HG03159 (cell line): ENCODE data around the gene PSEN1.

Experiments
- ATAC-seq: cut with Tn5 transposase; IDR thresholded peaks from one replicate; pipeline ENCODE4 v1.9.1; 2021; ENCODE audit warnings: mild to moderate bottlenecking, moderate library complexity; ENCODE audit not compliant: unreplicated experiment

Gene PSEN1

DNA sequence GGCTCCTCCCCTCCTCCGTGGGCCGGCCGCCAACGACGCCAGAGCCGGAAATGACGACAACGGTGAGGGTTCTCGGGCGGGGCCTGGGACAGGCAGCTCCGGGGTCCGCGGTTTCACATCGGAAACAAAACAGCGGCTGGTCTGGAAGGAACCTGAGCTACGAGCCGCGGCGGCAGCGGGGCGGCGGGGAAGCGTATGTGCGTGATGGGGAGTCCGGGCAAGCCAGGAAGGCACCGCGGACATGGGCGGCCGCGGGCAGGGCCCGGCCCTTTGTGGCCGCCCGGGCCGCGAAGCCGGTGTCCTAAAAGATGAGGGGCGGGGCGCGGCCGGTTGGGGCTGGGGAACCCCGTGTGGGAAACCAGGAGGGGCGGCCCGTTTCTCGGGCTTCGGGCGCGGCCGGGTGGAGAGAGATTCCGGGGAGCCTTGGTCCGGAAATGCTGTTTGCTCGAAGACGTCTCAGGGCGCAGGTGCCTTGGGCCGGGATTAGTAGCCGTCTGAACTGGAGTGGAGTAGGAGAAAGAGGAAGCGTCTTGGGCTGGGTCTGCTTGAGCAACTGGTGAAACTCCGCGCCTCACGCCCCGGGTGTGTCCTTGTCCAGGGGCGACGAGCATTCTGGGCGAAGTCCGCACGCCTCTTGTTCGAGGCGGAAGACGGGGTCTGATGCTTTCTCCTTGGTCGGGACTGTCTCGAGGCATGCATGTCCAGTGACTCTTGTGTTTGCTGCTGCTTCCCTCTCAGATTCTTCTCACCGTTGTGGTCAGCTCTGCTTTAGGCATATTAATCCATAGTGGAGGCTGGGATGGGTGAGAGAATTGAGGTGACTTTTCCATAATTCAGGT, at the start of gene PSEN1:
Gene PSEN1 (plus strand): TSS at position 121 of the 839 bp plus-strand sequence. CDS start 11,513 bp downstream, outside the sequence.
- peak; percentile 90 for ATAC-seq

DNA sequence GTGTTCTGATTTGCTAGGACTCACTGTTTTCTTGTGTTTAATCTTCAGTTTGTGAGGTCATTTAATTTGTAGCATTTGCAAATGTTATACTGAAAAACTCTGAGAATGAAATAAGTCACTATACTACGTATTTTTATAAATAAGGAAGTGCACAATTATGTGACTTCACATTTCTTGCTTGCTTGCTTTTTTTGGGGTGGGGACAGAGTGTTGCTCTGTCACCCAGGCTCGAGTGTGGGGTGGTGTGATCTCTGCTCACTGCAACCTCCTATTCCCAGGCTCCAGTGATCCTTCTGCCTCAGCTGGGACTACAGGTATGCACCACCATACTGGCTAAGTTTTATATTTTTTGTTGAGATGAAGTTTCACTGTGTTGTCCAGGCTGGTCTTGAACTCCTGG, 45.3 kb upstream of the PSEN1 start:
- no peak for ATAC-seq

DNA sequence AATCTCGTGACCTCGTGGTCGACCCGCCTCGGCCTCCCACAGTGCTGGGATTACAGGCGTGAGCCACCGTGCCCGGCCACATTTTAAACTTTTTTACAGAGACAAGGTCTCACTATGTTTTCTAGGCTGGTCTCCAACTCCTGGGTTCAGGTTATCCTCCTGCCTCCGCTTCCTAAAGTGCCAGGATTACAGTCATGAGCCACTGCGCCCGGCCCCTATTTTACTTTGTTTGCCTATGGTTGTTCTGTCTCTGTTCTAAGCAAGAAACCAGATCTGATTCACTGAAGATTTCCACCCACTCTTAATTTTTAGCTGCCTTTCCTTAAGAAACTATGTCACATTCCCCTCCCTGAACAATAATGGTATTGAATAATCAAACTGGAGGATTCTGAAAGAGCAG, 38.9 kb upstream of the PSEN1 start:
- no peak for ATAC-seq

DNA sequence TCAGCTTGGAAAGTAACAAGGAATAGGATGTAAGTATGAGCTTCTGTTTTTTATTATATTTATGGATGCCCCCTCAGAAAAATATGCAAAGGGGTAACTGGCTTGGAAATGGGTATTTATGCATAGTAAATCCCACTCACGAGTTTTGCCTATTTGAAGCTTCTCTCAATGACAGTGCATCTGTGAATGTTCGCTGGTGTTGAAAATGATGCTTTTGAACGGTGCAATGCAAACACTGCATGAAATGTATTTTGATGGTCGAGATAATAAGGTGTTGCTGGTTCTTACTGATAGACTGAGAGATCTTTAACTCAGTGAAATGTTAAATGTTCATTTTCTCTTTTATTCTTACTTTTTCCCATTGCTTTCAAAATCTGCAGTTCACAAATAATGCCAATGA, 36.0 kb upstream of the PSEN1 start:
- ATAC-seq, result no peak

DNA sequence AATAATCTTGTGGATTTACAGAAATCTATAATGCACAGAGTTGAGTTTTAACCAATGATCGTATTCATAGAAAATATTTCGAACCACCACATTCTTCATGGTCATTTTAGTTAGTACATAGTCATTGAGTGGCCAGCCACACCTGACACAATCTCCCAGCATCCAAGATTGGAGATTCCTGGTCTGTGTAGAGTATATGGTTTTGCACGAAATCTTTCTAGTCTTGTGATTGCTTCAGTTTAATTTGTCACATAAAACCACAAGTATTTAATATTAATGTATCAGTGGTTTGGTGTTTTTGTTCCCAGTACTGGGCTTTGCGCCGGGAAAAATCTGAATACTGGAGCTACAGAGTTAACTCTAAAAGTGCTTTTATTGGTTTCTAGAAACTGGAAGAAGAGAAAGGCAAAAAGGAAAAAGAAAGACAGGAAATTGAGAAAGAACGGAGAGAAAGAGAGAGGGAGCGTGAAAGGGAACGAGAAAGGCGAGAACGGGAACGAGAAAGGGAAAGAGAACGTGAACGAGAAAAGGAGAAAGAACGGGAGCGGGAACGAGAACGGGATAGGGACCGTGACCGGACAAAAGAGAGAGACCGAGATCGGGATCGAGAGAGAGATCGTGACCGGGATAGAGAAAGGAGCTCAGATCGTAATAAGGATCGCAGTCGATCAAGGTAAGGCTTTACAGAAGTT, 33.4 kb upstream of the PSEN1 start:
- no peak for ATAC-seq

DNA sequence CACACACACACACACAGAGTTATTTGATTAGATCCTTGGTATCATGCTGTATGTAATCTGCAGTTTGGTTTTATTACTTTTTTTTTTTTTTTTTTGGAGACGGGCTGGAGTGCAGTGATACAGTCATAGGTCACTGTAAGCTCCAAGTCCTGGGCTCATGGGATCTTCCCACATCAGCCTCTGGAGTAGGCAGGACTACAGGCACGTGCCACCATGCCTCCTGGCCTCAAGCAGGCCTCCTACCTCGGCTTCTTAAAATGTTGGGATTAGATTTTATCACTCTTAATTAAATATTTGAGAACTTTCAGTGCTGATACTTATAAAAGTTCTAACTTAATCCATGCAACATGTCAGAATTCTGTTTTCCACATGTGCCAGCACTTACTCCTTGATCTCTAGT, 31.3 kb upstream of the PSEN1 start:
- no peak for ATAC-seq

DNA sequence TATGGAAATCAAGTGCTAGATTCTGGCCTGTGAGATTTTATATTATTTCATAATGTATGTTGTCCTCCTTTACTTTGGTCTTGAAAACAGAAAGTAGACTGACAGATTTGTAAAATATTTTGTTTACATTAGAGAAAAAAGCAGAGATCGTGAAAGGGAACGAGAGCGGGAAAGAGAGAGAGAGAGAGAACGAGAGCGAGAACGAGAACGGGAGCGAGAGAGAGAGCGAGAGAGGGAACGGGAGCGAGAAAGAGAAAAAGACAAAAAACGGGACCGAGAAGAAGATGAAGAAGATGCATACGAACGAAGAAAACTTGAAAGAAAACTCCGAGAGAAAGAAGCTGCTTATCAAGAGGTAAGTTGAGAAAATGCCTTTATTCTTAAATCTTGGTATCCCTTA, 30.6 kb upstream of the PSEN1 start:
- no peak for ATAC-seq

DNA sequence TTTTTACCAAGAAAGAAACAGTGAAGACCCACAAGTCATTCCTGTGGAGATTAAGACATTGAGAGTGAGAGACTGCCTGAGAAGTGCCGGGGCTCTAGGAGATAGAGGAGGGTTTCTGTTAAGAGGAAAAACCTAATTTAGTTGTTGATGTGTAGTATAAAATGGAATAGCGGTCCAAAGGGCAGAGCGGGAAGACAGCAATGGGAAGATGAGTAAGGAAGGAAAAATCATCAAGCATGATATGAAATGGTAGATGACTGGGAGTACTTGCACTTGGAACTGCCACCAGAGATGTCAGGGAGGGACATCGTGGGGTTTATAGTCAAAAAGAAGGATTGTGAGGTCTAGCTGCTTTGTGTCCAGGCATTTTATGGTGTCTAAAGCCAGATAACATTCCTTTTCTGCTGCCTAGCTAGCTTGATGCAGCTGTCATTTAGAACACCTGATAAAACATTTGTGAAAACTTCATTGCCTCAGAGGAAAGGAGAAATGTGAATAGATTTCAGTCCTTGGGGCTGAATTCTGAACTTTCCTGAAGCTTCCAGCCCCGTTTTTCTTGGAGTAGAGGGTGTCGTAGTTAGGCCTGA, 20.1 kb upstream of the PSEN1 start:
- no peak for ATAC-seq

DNA sequence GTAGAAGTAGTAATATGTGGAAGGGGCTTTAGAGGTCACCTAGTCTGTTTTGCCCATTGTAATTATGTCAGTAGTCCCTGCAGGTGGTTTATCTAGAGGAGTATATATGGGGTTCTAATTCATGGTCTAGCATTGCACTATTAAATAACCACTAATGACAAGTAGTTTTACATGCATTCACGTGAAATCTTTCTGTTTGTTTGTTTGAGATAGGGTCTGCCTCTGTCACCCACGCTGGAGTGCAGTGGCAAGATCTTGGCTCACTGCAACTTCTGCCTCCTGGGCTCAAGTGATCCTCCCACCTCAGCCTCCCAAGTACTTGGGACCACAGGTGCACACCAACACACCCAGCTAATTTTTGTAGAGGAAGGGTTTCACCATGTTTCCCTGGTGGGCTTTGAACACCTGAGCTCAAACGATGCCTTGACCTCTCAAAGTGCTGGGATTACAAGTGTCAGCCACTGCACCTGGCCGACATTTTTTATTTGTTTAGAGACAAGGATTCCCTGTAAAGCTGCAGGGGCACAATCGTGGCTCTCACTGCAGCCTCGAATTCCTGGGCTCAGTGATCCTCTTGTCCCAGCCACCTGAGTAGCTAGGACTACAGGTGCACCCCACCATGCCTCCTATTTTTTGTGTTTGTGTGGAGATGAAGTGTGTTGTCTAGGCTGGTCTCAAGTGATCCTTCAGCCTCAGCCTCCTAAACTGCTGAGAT, 12.0 kb upstream of the PSEN1 start:
- ATAC-seq, result no peak

DNA sequence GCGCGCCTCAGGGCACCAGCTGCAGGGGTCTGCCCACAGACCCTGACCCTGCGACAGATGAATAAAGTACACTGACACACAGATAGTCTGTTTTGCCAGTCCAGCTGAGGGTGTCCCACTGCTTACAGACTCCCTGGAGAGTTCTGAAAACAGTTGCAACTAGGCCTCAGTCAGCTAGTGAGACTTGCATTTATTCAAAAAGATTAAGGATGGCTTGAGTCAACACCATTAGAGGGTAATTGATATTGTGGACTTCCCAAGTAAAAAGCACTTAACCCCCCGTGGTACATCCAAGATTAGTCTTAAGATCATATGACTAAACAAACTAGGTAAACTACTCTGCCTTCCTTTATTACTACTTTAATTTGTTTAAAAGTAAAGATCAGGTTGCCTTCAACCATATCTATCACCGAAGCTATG, 11.1 kb upstream of the PSEN1 start:
- ATAC-seq, result no peak

DNA sequence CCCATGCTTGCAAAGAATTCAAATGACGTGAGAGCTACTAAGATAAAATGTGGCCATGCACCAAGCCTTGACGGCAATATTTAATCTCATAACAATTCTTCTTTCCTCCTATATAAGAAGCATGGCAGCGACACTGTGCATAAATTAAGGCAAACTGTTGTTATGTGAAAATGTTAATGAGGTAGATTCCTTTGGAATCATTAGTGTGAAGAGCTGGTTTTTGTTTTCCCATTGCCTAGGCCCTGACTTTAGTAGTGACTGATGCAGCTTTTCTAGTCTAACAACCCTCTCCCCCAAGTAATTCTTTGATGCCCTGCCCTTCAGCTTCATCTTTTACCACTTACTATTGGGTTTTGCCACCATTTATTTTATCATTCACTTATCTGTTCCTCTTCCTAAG, 10.6 kb upstream of the PSEN1 start:
- no peak for ATAC-seq

DNA sequence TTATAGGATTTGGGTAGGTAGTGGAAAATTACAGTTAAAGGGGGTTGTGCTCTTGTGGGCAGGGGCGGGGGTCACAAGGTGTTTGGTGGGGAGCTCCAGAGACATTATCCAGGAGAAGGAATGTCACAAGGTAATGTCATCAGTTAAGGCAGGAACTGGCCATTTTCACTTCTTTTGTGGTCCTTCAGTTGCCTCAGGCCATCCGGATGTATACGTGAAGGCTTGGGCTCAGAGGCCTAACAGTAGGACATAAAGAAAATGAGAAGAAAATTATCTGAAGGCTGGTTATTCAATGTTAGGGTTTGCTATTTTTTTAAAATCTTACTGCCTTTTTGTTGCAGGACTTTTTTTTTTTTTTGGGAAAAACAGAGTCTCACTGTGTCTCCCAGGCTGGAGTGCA, 2.5 kb upstream of the PSEN1 start:
- no peak for ATAC-seq

DNA sequence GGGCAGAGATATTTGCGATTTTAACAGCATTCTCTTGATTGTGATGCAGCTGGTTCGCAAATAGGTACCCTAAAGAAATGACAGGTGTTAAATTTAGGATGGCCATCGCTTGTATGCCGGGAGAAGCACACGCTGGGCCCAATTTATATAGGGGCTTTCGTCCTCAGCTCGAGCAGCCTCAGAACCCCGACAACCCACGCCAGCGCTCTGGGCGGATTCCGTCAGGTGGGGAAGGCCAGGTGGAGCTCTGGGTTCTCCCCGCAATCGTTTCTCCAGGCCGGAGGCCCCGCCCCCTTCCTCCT, 271 bp upstream of the PSEN1 start:
- ATAC-seq, result no peak

DNA sequence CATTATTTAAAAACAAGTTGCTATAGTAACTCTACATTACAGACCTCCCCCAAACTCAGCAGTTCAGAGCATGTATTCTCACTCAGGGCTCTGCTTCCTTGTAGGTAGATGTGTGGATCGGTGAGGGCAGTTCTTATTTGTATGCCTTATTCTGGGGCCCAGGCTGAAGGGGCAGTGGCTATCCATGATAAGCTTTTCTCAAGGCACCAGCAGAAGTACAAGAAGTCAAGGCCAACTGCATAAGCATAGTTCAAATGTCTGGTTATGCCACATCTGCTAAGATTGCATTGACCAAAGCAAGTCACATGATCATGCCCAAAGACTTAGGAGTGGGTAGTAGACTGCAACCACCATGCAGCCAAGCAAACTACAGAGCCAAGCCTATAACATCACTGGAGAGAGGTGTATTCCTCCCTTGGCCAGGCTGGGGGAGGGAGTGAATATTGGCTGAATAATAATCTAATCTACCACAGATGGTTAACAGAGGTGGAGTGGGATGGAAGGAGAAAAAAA, 4.6 kb downstream of the PSEN1 start:
- no peak for ATAC-seq

DNA sequence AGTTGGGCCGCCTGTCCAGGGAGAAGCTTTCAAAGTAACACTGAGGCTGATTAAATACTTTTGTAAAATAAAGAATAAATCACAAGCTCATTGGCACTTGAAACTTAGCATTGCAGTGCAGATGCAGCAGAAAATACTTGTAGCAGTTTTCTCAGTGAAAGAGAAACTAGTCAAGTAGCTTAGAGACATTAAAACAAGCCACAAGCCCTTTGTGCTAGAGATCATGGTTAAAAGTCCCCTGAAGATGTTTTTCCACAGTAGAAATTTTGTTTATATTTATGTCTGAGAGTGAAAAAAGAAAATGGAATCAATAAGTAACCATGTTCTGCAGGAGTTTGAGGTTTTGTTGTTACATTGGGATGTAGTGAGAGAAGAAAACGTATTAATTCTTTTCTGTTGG, 5.9 kb downstream of the PSEN1 start:
- no peak for ATAC-seq

DNA sequence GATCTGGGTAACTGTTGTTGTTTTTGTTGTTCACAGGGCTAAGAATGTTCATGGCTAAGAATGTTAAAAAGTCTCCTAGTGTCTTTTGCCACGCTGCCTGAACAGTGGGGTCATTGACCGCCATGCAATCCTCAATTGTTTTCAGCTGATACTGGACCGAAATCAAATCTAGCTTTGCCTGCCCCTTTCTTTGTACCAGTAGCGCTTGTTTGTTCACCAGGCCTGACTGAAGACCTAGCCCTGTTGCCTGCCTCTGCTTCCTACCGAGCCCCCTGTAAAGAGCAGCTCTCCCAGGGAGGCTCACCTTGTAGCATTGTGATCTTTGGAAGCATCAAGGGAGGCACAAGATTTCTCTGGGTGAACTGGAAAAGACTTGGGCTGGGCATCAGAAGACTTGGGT, 6.7 kb downstream of the PSEN1 start:
- ATAC-seq, result no peak

DNA sequence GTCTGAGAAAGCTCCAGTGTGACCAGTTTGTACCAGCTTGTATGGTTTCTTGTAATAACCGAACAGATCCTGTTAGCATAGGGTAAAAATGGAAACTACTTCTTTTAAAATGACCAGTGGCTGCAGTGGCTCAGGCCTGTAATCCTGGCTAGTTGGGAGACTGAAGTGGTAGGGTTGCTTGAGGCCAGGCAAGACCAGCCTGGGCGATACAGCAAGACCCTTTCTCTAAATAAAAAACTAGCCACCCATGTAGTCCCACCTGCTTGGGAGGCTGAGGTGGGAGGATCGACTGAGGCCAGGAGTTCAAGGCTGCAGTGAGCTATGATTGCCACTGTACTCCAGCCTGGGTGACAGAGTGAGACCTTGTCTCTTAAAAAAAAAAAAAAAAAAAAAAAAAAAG, 7.3 kb downstream of the PSEN1 start:
- no peak for ATAC-seq

DNA sequence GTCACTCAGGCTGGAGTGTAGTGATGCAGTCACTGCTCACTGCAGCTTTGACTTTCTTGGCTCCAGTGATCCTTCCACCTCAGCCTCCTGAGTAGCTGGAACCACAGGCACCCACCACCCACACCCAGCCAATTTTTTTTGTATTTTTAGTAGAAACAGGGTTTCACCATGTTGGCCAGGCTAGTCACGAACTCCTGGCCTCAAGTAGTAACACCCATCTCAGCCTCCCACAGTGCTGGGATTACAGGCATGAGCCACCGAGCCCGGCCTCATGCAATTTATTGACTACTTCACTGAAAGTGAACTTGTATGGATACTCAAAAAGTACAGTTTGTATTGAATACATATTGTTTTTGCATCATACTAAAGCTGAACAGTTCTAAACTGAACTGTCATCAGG, 9.1 kb downstream of the PSEN1 start:
- ATAC-seq, result no peak

DNA sequence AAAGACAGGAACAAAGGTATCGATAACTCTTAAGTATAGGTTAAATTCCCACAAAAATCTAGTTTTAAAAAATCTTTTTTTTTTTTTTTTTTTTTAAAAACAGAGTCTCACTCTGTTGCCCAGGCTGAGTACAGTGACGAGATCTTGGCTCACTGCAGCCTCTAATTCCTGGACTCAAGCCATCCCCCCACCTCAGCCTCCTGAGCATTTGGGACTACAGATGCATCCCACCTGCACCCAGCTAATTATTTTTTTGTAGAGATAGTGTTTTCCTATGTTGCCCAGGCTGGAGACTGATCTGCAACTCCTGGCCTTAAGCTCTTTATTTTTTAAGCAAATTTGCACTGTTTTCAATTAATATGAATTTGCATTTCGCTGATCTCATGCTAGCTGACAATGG, 9.8 kb downstream of the PSEN1 start:
- no peak for ATAC-seq

DNA sequence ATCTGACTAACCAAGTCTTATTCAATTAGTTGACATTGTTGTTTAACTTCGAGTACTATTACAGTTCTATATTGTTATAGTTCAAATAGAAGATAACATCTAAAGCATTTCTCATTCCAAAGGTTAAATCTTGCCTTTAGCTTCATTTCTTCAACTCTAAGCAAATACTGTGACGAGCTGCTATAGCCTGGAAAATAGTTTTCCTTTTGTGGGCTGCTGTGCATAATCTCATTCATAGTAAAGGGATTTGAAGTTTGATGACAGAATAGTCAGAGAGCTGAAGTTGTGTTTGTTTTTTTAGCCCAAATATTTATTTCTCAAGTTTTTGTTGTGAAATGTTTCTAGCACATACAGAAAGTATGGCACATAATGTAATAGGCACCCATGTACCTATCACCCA, 13.4 kb downstream of the PSEN1 start:
- no peak for ATAC-seq

DNA sequence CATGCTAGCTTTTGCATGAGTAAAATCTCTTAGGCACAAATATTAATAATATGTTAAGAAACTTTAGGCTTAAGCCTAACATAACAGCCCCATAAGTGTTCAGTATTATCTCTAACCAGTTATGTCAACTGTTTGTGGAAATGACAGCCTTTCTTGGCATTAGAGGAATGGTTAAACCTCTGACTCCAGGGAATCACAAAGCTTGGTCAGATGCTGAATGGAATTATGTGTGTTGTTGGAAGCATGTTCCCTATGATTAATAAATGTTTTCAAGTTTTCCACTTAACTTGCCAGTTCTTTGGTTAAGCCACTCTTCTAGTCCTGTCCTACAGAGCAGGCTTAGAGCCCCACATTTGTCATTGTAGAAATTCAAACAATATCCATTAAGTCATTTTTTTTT, 17.0 kb downstream of the PSEN1 start:
- no peak for ATAC-seq
